Subcutaneous preadipocyte (primary cell): ENCODE data around the gene SMIM33. TPM values are rescaled to one million over a fixed set of nuclear protein-coding genes. Genes with fewer than 3 reads are reported as not detected.

Experiments
- small RNA-seq: library from RNA; depleted of rRNA; stranded (forward); fragments of <200 nt; gene quantifications from one replicate; pipeline ENCODE3, GENCODE V24; 2012
- total RNA-seq: library from RNA; depleted of rRNA; stranded (reverse); fragments of >200 nt; gene quantifications from 2 replicates; pipeline ENCODE4 v1.2.3, GENCODE V29; 2012

SMIM33 gene
- not detected in 2 replicates for total RNA-seq

DNA sequence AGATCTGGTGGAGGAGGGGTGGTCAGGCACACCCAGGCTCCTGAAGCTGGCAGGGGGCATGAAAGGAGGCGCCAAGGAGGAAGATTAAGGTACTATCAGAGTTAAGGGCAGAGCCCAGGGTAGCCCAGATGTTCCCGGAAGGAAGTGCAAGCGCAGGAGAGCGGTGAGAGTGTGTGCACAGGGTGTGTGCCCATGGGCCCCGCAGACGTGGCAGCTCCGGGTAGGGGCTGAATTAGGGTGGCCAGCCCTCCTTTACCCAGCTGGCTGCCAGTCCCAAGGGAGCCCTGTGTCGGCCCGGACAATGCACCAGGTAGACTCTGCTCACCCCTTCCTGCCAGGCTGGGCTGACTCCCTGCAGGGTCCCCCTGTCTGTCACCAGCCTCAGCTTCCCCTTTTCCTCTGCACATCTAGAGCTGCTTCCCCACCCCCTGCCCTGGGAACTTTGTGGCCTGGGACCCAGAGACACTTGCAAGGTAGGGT, at the start of gene SMIM33:
Gene SMIM33 (plus strand): TSS at position 184 of the 480 bp plus-strand sequence. CDS start 118 bp downstream, at position 302.

DNA sequence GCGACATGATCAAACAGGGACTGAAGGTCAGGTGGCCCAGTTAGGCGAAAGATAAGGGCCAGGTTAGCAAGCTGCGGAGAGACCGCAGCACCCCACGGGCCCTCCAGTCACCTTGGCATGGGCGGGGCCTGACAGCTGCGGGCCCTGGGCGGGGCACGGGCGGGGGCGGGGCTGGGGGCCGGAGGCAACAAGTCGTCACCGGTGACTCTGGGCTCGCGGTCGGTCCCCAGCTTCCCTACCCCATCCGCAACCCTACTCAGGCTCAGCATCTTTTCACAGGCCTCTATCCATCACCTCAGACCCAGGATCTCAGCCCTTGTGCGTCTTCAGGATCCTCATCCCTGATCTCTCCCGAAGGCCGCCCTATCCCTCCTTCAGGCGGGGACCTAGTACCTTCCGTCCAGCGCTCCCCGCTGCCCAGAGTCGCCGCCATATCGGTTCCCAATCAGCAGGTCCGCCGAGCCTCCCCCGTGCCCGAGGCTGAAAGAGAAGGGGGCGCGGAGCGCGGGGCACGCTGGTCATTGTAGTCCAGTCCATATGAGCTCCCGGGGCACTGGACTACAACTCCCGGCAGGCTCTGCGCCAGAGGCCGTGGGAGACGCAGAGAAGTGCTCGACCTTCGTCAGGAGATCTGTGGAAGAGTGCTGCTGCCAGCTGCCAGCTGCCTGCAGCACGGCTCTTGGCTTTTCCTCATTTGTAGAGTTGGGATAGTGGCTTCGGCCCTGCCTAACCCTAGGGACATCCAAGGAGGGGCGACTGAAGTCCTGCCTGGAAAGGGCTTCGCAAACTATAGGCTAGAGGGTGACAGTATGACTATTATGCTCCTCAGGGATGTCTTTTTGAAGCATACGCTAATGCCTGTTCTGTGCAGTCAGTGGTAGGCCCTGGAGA, 31.5 kb upstream of the SMIM33 start, which contains the start of gene DNAJC18:
Gene DNAJC18 (minus strand): TSS at position 513 of the 891 bp plus-strand sequence. CDS start 80 bp downstream, at position 433.

DNA sequence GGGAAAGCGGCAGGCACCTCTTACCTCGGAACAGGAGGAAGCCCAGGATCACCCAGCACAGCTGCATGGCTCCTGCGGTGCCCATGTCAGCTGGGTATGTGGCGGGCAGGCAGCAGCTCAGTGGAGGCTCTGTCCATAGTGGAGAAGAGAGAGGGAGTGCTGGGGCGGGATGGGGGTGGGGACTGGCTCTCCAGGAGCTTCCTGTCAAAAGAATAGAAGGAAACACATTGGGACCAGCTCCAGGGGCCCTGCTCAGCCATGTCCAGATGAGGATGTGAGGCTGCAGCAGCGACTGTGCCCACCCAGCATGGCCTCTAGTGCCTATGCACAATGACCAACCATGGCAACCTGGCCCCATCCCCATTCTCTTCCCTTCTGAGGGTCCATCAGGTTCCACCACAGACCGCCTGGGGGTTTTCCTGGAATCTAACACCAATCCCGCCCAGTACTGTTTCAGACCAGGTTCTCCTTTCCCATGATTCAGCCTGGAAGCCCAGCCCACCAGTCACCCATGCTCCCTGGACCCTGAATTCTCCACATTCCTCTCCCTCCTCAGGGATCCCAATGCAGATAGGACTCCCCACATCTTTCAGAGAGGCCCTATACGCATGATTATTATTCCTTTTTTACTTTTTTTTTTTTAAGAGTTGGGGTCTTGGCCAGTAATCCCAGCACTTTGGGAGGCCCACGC, 8.1 kb upstream of the SMIM33 start, which contains the start of gene ECSCR:
Gene ECSCR (minus strand): TSS at position 158 of the 691 bp plus-strand sequence. CDS start 73 bp downstream, at position 85.

DNA sequence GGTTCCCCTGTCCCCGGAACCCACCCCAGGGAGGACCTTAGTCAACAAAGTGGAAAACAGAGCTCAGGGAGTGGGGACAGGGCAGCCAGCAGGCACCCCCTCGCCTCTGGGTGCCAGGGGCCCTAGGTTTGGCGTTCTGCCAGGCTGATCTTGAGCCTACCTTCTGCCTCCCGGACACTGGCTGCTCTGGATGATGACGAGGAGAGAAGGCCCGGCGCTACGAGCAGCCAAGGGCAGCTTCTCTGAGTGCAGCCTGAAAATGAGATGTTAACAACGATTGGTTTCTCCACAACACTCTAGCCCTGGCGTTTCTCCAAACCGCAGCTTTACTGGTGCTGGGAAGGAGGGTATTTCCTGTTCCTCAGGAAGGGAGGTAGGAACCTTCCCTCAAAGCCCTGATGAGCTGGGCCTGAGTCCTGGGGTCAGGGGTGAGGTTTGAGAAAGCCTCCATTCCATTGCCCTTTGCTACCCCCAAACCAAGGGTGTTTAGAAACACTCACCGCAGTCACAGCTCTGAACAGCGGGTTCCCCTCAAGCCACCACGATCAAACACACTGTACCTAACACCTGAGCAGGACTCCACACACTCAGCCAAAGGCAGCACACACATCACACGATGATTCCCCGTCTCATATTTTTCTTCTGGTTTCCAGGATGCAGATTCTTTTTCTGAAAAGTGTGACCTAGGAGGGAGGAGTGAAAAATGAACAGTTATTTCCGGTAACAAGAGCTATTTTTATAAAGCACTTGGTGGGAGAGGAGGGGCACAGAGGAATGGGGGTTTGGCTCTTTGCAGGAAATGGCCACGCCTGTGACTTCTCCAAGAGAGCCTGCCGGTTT, 11.5 kb downstream of the SMIM33 start, which contains the start of gene STING1:
Gene STING1 (minus strand): TSS at position 709 of the 840 bp plus-strand sequence. CDS start 1,054 bp downstream, outside the sequence.

Small RNA genes within 50 kb of the gene (small RNA-seq; reads per million reads assigned to genes)
- not detected for gene RNU5B-4P

Other genes with a start within 250 kb of the SMIM33 start
- 157 and 202 TPM in 2 replicates for gene MATR3, start 177.3 kb upstream of the SMIM33 start, total RNA-seq
- 28.3 and 30.1 TPM in 2 replicates for gene PAIP2, start 129.2 kb upstream of the SMIM33 start, total RNA-seq
- not detected in 2 replicates for gene SLC23A1, start 87.7 kb upstream of the SMIM33 start, total RNA-seq
- gene MZB1, start 81.1 kb upstream of the SMIM33 start, total RNA-seq, result under 0.01 TPM in 1 of 2 replicates, not detected in the other
- 0.73 and 1.8 TPM in 2 replicates for gene PROB1, start 75.9 kb upstream of the SMIM33 start, total RNA-seq
- gene SPATA24, start 66.9 kb upstream of the SMIM33 start, total RNA-seq, result 4.5 and 6.2 TPM in 2 replicates
- 5.5 and 6.2 TPM in 2 replicates for gene DNAJC18, start 31.5 kb upstream of the SMIM33 start, total RNA-seq
- gene ECSCR, start 8.3 kb upstream of the SMIM33 start, total RNA-seq, result 0.37 TPM in 1 of 2 replicates, not detected in the other
- 18.7 and 23.9 TPM in 2 replicates for gene STING1, start 11.8 kb downstream of the SMIM33 start, total RNA-seq
- gene UBE2D2, start 90.3 kb downstream of the SMIM33 start, total RNA-seq, result 44.6 and 50.7 TPM in 2 replicates
- gene CXXC5, start 177.3 kb downstream of the SMIM33 start, total RNA-seq, result 98.5 and 111 TPM in 2 replicates